CD4-positive, alpha-beta T cell treated with Interleukin-4 for 4 hours (primary cell): ENCODE data around the gene NEURL2.
A peak's percentile ranks its signal among the peaks of the same experiment; 100 is the strongest.
"Not testable (repeated sequence)": the region's sequence is repeated elsewhere in the genome, so short reads cannot be mapped to it uniquely, and the experiment has no call there.

Source experiments
- DNase-seq: peaks from one replicate; pipeline ENCODE4 v3.0.0-alpha.2; 2020

The NEURL2 gene

GRCh38 chr20:45897692-45898091, 6.7 kb upstream of the NEURL2 start:
- DNase-seq: no peak

- DNase-seq: no peak
Observed at GRCh38 chr20:45897289-45897688, 6.3 kb upstream of the NEURL2 start.

GRCh38 chr20:45896641-45897161, 5.7 kb upstream of the NEURL2 start:
- DNase-seq: no peak

- no peak for DNase-seq
Observed at GRCh38 chr20:45894797-45895196, 3.8 kb upstream of the NEURL2 start.

- DNase-seq: no peak
Observed at GRCh38 chr20:45893831-45894230, 2.8 kb upstream of the NEURL2 start.

GRCh38 chr20:45892828-45893500, 2.0 kb upstream of the NEURL2 start:
- DNase-seq: peak; percentile 14

- DNase-seq: no peak
Observed at GRCh38 chr20:45892049-45892825, 1.2 kb upstream of the NEURL2 start.

- DNase-seq: peak; percentile 36
Observed at GRCh38 chr20:45890077-45890984, 677 bp downstream of the NEURL2 start.

- DNase-seq: no peak
Observed at GRCh38 chr20:45888681-45889080, 2.3 kb downstream of the NEURL2 start.

GRCh38 chr20:45887346-45887715, 3.7 kb downstream of the NEURL2 start, which contains the start of gene SPATA25:
SPATA25 (minus strand) TSS chr20:45887622; CDS start chr20:45887590, 32 bp downstream.
- no peak for DNase-seq

GRCh38 chr20:45886590-45887345, 4.2 kb downstream of the NEURL2 start:
- no peak for DNase-seq

GRCh38 chr20:45883100-45883469, 7.9 kb downstream of the NEURL2 start:
- no peak for DNase-seq

- DNase-seq: no peak
Observed at GRCh38 chr20:45882469-45883099, 8.4 kb downstream of the NEURL2 start.

GRCh38 chr20:45880988-45881788, 9.8 kb downstream of the NEURL2 start, which contains the start of gene ZSWIM1:
ZSWIM1 (plus strand) TSS chr20:45881227; CDS start chr20:45882593, 1,366 bp downstream.
- peak; percentile 99 for DNase-seq

GRCh38 chr20:45878076-45878761, 12.8 kb downstream of the NEURL2 start:
- no peak for DNase-seq

GRCh38 chr20:45874576-45874975, 16.4 kb downstream of the NEURL2 start:
- no peak for DNase-seq

GRCh38 chr20:45874104-45874481, 16.9 kb downstream of the NEURL2 start:
- DNase-seq: not testable (repeated sequence)

- no peak for DNase-seq
Observed at GRCh38 chr20:45873409-45874103, 17.5 kb downstream of the NEURL2 start.

GRCh38 chr20:45872626-45873025, 18.4 kb downstream of the NEURL2 start:
- DNase-seq: no peak

- DNase-seq: no peak
Observed at GRCh38 chr20:45867819-45868176, 23.2 kb downstream of the NEURL2 start.
